DOHH2 (cell line): Measurements from ENCODE around the gene TAF7L.

Experiments used
- H3F3A ChIP-seq: fragments of 200-600 bp; sonication (generic), shearing (Covaris generic); 2 replicates; pipeline ENCODE4 v1.6.0; 2016; ENCODE audit warnings: antibody characterized with exemption, mild to moderate bottlenecking; ENCODE audit not compliant: control insufficient read depth, insufficient read depth
- H3K27ac ChIP-seq: fragments of 200-600 bp; sonication (generic); 2 replicates; pipeline ENCODE4 v1.5.1; 2014; ENCODE audit warnings: low read depth, mild to moderate bottlenecking, low read length, moderate library complexity
- H3K27me3 ChIP-seq: fragments of 200-600 bp; sonication (generic); 2 replicates; pipeline ENCODE4 v1.6.1; 2014; ENCODE audit warnings: mild to moderate bottlenecking, low read length, mixed read lengths; ENCODE audit not compliant: control insufficient read depth
- H3K36me3 ChIP-seq: fragments of 200-600 bp; sonication (generic); 2 replicates; pipeline ENCODE4 v1.6.1; 2014; ENCODE audit warnings: mild to moderate bottlenecking, low read length, moderate library complexity, mixed read lengths; ENCODE audit not compliant: control insufficient read depth
- H3K4me1 ChIP-seq: fragments of 200-600 bp; sonication (generic); 2 replicates; pipeline ENCODE4 v1.6.1; 2014; ENCODE audit warnings: mild to moderate bottlenecking, low read length, mixed read lengths; ENCODE audit not compliant: control insufficient read depth
- H3K4me2 ChIP-seq: fragments of 200-600 bp; sonication (generic); 2 replicates; pipeline ENCODE4 v1.6.0; 2014; ENCODE audit warnings: mild to moderate bottlenecking, low read length, moderate library complexity
- H3K4me3 ChIP-seq: fragments of 200-600 bp; sonication (generic); 2 replicates; pipeline ENCODE4 v1.5.1; 2014; ENCODE audit warnings: mild to moderate bottlenecking, low read length, mixed read lengths
- H3K79me2 ChIP-seq: fragments of 200-600 bp; sonication (generic); 2 replicates; pipeline ENCODE4 v1.6.1; 2014; ENCODE audit warnings: mild to moderate bottlenecking, low read length, mixed read lengths; ENCODE audit not compliant: control insufficient read depth
- H3K9me2 ChIP-seq: fragments of 200-600 bp; sonication (generic); replicated peaks from 2 replicates; pipeline ENCODE4 v1.6.1; 2014; ENCODE audit warnings: mild to moderate bottlenecking, low read length, mixed read lengths; ENCODE audit not compliant: control insufficient read depth
- H3K9me3 ChIP-seq: fragments of 200-600 bp; sonication (generic); 2 replicates; pipeline ENCODE4 v1.6.1; 2014; ENCODE audit warnings: antibody characterized with exemption, low read length, mixed read lengths; ENCODE audit not compliant: control insufficient read depth, insufficient read depth
- H4K20me1 ChIP-seq: fragments of 200-600 bp; sonication (generic); 2 replicates; pipeline ENCODE4 v1.6.0; 2014; ENCODE audit warnings: low read depth, mild to moderate bottlenecking, antibody characterized with exemption, low read length, moderate library complexity; ENCODE audit not compliant: control insufficient read depth, insufficient read depth
- EZH2phosphoT487 ChIP-seq: fragments of 200-600 bp; sonication (generic); IDR thresholded peaks from 2 replicates; pipeline ENCODE4 v1.6.1; 2017; ENCODE audit warnings: borderline replicate concordance, mild to moderate bottlenecking, antibody characterized with exemption, low read length, moderate library complexity, mixed read lengths
- TF ChIP-seq, protein P1 (sequence below): fragments of 200-600 bp; sonication (generic); IDR thresholded peaks from one replicate; pipeline ENCODE4 v1.5.1; 2014; ENCODE audit warnings: antibody characterized with exemption, mild to moderate bottlenecking, low read depth, low read length; ENCODE audit not compliant: poor library complexity, severe bottlenecking

Gene TAF7L

DNA sequence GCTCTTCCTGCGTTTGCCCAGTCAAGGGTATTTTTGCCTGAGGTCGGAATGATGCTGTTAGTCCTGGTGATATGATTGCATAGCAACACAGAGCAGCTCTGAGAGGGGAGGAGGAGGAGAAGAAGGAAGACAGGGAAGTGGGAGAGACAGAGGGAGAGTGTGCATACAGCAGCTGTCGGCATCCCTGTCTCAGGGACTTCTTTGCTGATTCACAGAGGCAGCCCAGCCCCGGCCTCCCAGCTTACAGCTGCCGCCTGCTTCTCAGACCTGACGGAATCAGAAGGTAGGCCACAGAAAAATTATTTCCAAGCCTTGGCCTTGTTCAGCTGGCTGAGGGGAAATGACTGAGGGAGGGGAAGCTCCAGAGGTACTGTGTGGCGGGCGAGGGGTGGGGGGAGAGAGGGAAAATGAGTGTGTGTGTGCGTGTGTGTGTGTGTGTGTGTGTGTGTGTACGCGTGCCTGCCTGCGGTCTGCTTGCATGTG is 71.2 kb downstream of the TAF7L start:
- no peaks in the 10 kb centered on the region for H3K9me2 ChIP-seq
- TF ChIP-seq EZH2phosphoT487 = no peak
- TF ChIP-seq, protein P1, sequence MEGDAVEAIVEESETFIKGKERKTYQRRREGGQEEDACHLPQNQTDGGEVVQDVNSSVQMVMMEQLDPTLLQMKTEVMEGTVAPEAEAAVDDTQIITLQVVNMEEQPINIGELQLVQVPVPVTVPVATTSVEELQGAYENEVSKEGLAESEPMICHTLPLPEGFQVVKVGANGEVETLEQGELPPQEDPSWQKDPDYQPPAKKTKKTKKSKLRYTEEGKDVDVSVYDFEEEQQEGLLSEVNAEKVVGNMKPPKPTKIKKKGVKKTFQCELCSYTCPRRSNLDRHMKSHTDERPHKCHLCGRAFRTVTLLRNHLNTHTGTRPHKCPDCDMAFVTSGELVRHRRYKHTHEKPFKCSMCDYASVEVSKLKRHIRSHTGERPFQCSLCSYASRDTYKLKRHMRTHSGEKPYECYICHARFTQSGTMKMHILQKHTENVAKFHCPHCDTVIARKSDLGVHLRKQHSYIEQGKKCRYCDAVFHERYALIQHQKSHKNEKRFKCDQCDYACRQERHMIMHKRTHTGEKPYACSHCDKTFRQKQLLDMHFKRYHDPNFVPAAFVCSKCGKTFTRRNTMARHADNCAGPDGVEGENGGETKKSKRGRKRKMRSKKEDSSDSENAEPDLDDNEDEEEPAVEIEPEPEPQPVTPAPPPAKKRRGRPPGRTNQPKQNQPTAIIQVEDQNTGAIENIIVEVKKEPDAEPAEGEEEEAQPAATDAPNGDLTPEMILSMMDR = no peak
- no peak overlapping the region for H3K27ac ChIP-seq
- H3K27me3 ChIP-seq = no peaks in the 10 kb centered on the region; the same call in 1 of the 2 replicates
- no peaks in the 10 kb centered on the region for H3K4me1 ChIP-seq
- H3K79me2 ChIP-seq = no peaks in the 10 kb centered on the region
- H3F3A ChIP-seq = no peaks in the 10 kb centered on the region
- no peak overlapping the region for H3K4me3 ChIP-seq
- H3K36me3 ChIP-seq = no peaks in the 10 kb centered on the region
- H3K4me2 ChIP-seq = no peak overlapping the region
- no peaks in the 10 kb centered on the region for H3K9me3 ChIP-seq
- H4K20me1 ChIP-seq = no peaks in the 10 kb centered on the region

DNA sequence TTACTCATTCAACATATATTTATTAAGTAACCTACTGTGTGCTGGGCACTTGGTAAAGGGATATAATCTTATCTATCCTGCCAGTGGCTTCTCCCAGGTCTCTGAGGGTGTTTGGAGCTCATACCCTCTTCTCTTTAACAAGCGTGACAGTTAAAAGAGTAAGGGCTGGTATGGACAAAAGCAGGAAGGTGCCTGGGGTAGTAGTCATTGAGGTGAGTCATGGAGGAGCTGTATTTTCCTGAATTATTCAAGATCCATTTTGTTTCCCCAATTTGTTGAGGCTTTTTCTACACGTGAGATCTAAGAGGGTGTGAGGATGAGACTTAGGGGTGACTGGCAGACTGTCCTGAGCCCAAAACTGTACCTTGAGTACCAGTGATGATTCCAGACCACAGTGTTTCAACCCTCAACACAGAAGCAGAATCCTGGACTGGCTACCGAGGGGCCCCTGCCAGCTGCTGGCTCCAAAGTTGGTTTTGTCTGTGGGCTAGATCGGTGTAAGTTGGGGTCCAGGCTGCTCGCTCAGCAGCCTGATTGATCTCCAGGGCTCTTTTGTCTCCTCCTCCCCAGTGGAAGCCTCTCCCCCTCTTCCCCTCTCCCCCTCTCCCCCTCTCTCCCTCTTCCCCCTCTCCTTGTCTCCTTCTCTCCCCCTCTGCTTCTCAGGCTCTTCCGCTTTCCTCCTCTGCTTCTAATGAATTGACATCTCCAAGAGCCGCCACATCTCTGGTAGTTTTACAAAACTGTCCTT is 71.8 kb downstream of the TAF7L start, which contains the start of gene DRP2:
TSS of gene DRP2 (plus strand) at position 671 of the 748 bp plus-strand sequence. CDS start 11,862 bp downstream, outside the sequence.
- Histone ChIP-seq H3K36me3 (no peaks in the 10 kb centered on the region), H3K27ac (no peak within 1 kb of the TSS), H3K9me2 (no peaks in the 10 kb centered on the region), H3K9me3 (no peaks in the 10 kb centered on the region), H4K20me1 (no peaks in the 10 kb centered on the region), H3K4me2 (no peak within 1 kb of the TSS), H3K4me3 (no peak within 1 kb of the TSS), H3K79me2 (no peaks in the 10 kb centered on the region), H3K4me1 (no peaks in the 10 kb centered on the region), H3F3A (no peaks in the 10 kb centered on the region), H3K27me3 (no peaks in the 10 kb centered on the region; the same call in 1 of the 2 replicates)
- TF ChIP-seq EZH2phosphoT487 = no peak
- TF ChIP-seq, protein P1 = no peak
